H1 (cell line): ENCODE results near the gene SLC25A40. TPM values are rescaled to one million over a fixed set of nuclear protein-coding genes. Genes with fewer than 3 reads are reported as not detected.

Experiments used
- CTCF ChIA-PET: fragments of 300-600 bp; sonication (Branson Sonifier 250); formaldehyde crosslinking; loops from one replicate; lab custom pipeline; 2021; ENCODE audit not compliant: partially characterized antibody; lab: Charles Lee
- POLR2A ChIA-PET: fragments of 300-600 bp; sonication (Branson Sonifier 250); formaldehyde crosslinking; loops from one replicate; lab custom pipeline; 2021; ENCODE audit warnings: inconsistent platforms; ENCODE audit not compliant: partially characterized antibody; lab: Charles Lee
- DNase-seq, 2 experiments: peaks; one replicate each; pipeline versions ENCODE4 v3.0.0 to v3.0.0-alpha.2; 2010 to 2022; ENCODE audit warnings: low spot score in 2 of 2, low read depth in 1 of 2, mixed read lengths in 1 of 2
- FAIRE-seq: peaks from 2 replicates; lab custom pipeline; 2011; peaks lifted over from hg19 to GRCh38; lab: Jason Lieb, UNC
- H2AFZ ChIP-seq: 2 replicates; pipeline ENCODE4 v1.8.1; 2012; ENCODE audit warnings: low read length, inconsistent platforms
- H2AK5ac ChIP-seq: 2 replicates; pipeline ENCODE4 v1.6.1; 2013; ENCODE audit warnings: low read depth, low read length
- H2BK120ac ChIP-seq: replicated peaks from 2 replicates; pipeline ENCODE3; 2013; ENCODE audit warnings: low read depth, low read length, inconsistent platforms
- H2BK12ac ChIP-seq: 2 replicates; pipeline ENCODE4 v1.6.1; 2013; ENCODE audit warnings: low read depth, low read length
- H2BK15ac ChIP-seq: 2 replicates; pipeline ENCODE4 v1.6.1; 2013; ENCODE audit warnings: low read length
- H2BK20ac ChIP-seq: 2 replicates; pipeline ENCODE4 v1.6.1; 2013; ENCODE audit warnings: low read length
- H2BK5ac ChIP-seq: 2 replicates; pipeline ENCODE4 v1.6.1; 2013; ENCODE audit warnings: low read depth, low read length
- H3K14ac ChIP-seq: 2 replicates; pipeline ENCODE4 v1.6.1; 2013; ENCODE audit warnings: inconsistent platforms; ENCODE audit not compliant: insufficient read length
- H3K18ac ChIP-seq: 2 replicates; pipeline ENCODE4 v1.6.1; 2013; ENCODE audit warnings: low read length; ENCODE audit errors: extremely low read depth
- H3K23ac ChIP-seq: 2 replicates; pipeline ENCODE4 v1.6.1; 2013; ENCODE audit warnings: inconsistent platforms; ENCODE audit not compliant: insufficient read length
- H3K23me2 ChIP-seq: 2 replicates; pipeline ENCODE4 v1.6.1; 2013; ENCODE audit warnings: low read depth, low read length
- H3K27ac ChIP-seq: 2 replicates; pipeline ENCODE4 v1.6.1; 2011; ENCODE audit warnings: low read depth, low read length, inconsistent platforms
- H3K27me3 ChIP-seq, 4 experiments: replicated peaks in 1 of 4; 1 replicate in 1 of 4; 2 replicates in 3 of 4; pipeline versions ENCODE4 v1.6.1 to v1.8.1; 2011 to 2013; ENCODE audit warnings: low read length in 3 of 4, mild to moderate bottlenecking in 3 of 4, inconsistent platforms in 2 of 4, mixed read lengths in 2 of 4, moderate library complexity in 1 of 4; ENCODE audit not compliant: control insufficient read depth in 3 of 4, insufficient read depth in 3 of 4; ENCODE audit errors: extremely low read depth in 1 of 4
- H3K36me3 ChIP-seq, 4 experiments: 2 replicates each; pipeline versions ENCODE4 v1.6.1 to v1.8.1; 2011 to 2013; ENCODE audit warnings: mild to moderate bottlenecking in 4 of 4, low read length in 3 of 4, moderate library complexity in 2 of 4, control low read depth in 1 of 4, inconsistent platforms in 1 of 4; ENCODE audit not compliant: insufficient read depth in 4 of 4, control insufficient read depth in 2 of 4
- H3K4ac ChIP-seq: replicated peaks from 2 replicates; pipeline ENCODE3; 2013; ENCODE audit warnings: low read length, low read depth, mixed read lengths, inconsistent platforms; ENCODE audit not compliant: insufficient read length
- H3K4me1 ChIP-seq, 4 experiments: replicated peaks in 1 of 4; 1 replicate in 1 of 4; 2 replicates in 3 of 4; pipeline versions ENCODE4 v1.6.1 to v1.8.1; 2011 to 2013; ENCODE audit warnings: low read length in 3 of 4, inconsistent platforms in 2 of 4, mixed read lengths in 1 of 4; ENCODE audit not compliant: insufficient read depth in 4 of 4, control insufficient read depth in 3 of 4
- H3K4me2 ChIP-seq, 2 experiments: 2 replicates each; pipeline versions ENCODE4 v1.6.1 to v1.8.1; 2011 to 2013; ENCODE audit warnings: low read depth in 2 of 2, low read length in 2 of 2, control low read depth in 1 of 2, inconsistent platforms in 1 of 2, mild to moderate bottlenecking in 1 of 2; ENCODE audit not compliant: insufficient read depth in 1 of 2
- H3K4me3 ChIP-seq, 4 experiments: fragments of 200-600, 300-600 bp in 1 of 4; sonication (generic), shearing (Covaris generic), sonication (Bioruptor Twin) in 1 of 4; 2 replicates each; pipeline versions ENCODE4 v1.5.1 to v1.8.1; 2011 to 2016; ENCODE audit warnings: low read length in 4 of 4, low read depth in 3 of 4, control low read depth in 2 of 4, inconsistent platforms in 2 of 4, mild to moderate bottlenecking in 2 of 4, mixed read lengths in 1 of 4, moderate library complexity in 1 of 4; ENCODE audit not compliant: insufficient read depth in 2 of 4; ENCODE audit errors: extremely low read depth in 1 of 4
- H3K56ac ChIP-seq: replicated peaks from 2 replicates; pipeline ENCODE3; 2013; ENCODE audit warnings: low read depth, mild to moderate bottlenecking, mixed read lengths, low read length, inconsistent platforms; ENCODE audit not compliant: insufficient read length
- H3K79me1 ChIP-seq: 2 replicates; pipeline ENCODE4 v1.6.1; 2013; ENCODE audit warnings: low read depth, low read length, control low read depth
- H3K79me2 ChIP-seq, 2 experiments: 2 replicates each; pipeline versions ENCODE4 v1.6.1 to v1.8.1; 2012 to 2013; ENCODE audit warnings: low read length in 2 of 2, mild to moderate bottlenecking in 2 of 2, inconsistent platforms in 1 of 2; ENCODE audit not compliant: insufficient read depth in 2 of 2, control insufficient read depth in 1 of 2
- H3K9ac ChIP-seq, 4 experiments: replicated peaks in 1 of 4; 1 replicate in 1 of 4; 2 replicates in 3 of 4; pipeline versions ENCODE4 v1.6.1 to v1.8.1; 2011 to 2013; ENCODE audit warnings: low read depth in 3 of 4, low read length in 3 of 4, control low read depth in 2 of 4, mild to moderate bottlenecking in 2 of 4, moderate library complexity in 2 of 4, inconsistent platforms in 1 of 4; ENCODE audit errors: extremely low read depth in 1 of 4
- H3K9me3 ChIP-seq, 2 experiments: 2 replicates each; pipeline versions ENCODE4 v1.6.1 to v1.8.1; 2012 to 2013; ENCODE audit warnings: mild to moderate bottlenecking in 2 of 2, moderate library complexity in 2 of 2, control low read depth in 1 of 2, inconsistent platforms in 1 of 2, low read depth in 1 of 2, low read length in 1 of 2, mixed read lengths in 1 of 2; ENCODE audit not compliant: insufficient read depth in 2 of 2
- H4K20me1 ChIP-seq, 2 experiments: replicated peaks in 1 of 2; 2 replicates each; pipeline versions ENCODE3 to v1.8.1; 2011 to 2013; ENCODE audit warnings: inconsistent platforms in 2 of 2, low read length in 2 of 2, mild to moderate bottlenecking in 1 of 2; ENCODE audit not compliant: insufficient read depth in 2 of 2, control insufficient read depth in 1 of 2
- H4K5ac ChIP-seq: 2 replicates; pipeline ENCODE4 v1.6.1; 2013; ENCODE audit warnings: low read length, low read depth, mixed read lengths, inconsistent platforms; ENCODE audit not compliant: insufficient read length
- H4K8ac ChIP-seq: 2 replicates; pipeline ENCODE4 v1.8.0; 2013; ENCODE audit warnings: mild to moderate bottlenecking, moderate library complexity, low read length, inconsistent platforms; ENCODE audit not compliant: insufficient read depth; ENCODE audit errors: extremely low read depth
- H4K91ac ChIP-seq: replicated peaks from 2 replicates; pipeline ENCODE3; 2013; ENCODE audit warnings: low read length, mixed read lengths, inconsistent platforms; ENCODE audit not compliant: insufficient read length
- BACH1 ChIP-seq: IDR thresholded peaks from 2 replicates; pipeline ENCODE4 v1.6.1; 2012; ENCODE audit warnings: low read length, improper control_type of control experiment
- CHD2 ChIP-seq: IDR thresholded peaks from 2 replicates; pipeline ENCODE4 v1.6.1; 2012; ENCODE audit warnings: low read length, improper control_type of control experiment
- JUND ChIP-seq: IDR thresholded peaks from 2 replicates; pipeline ENCODE4 v1.6.1; 2011; ENCODE audit warnings: mild to moderate bottlenecking, improper control_type of control experiment, low read length
- POLR2AphosphoS5 ChIP-seq: IDR thresholded peaks from 2 replicates; pipeline ENCODE4 v1.6.1; 2011; ENCODE audit warnings: low read depth, low read length
- RBBP5 ChIP-seq: IDR thresholded peaks from 2 replicates; pipeline ENCODE4 v1.7.1; 2012; ENCODE audit warnings: low read depth, mild to moderate bottlenecking, inconsistent platforms, low read length, moderate library complexity, borderline replicate concordance
- SIN3A ChIP-seq, 2 experiments: IDR thresholded peaks in 1 of 2; conservative IDR thresholded peaks in 1 of 2; 2 replicates each; pipeline ENCODE4 v1.6.1; 2011 to 2012; ENCODE audit warnings: low read length in 2 of 2, improper control_type of control experiment in 1 of 2, low read depth in 1 of 2, mild to moderate bottlenecking in 1 of 2
- SRF ChIP-seq: IDR thresholded peaks from 2 replicates; pipeline ENCODE4 v1.6.1; 2011; ENCODE audit warnings: mild to moderate bottlenecking, low read depth, low read length, moderate library complexity
- WGBS, 2 experiments: shearing (Covaris generic) in 1 of 2; methylation state at CpG; one replicate each; pipeline versions ENCODE4 v1.1.6 to v1.1.7; 2013 to 2015; ENCODE audit warnings: low lambda C conversion rate in 2 of 2, mixed read lengths in 2 of 2, inconsistent platforms in 1 of 2, low coverage in 1 of 2, missing lambda C conversion rate in 1 of 2; ENCODE audit not compliant: insufficient replicate concordance in 2 of 2, insufficient coverage in 1 of 2, insufficient read length in 1 of 2; ENCODE audit errors: extremely low coverage in 1 of 2, missing lambda C conversion rate in 1 of 2; 5-methylcytosine and 5-hydroxymethylcytosine counted together
- polyA plus RNA-seq, 7 experiments: library from polyadenylated mRNA; depleted of rRNA in 3 of 7; stranded (reverse) in 5 of 7; unstranded in 2 of 7; fragments of >200 nt in 5 of 7; fragments of 200-250 nt in 2 of 7; gene quantifications; 1 replicate in 5 of 7; 2 replicates in 1 of 7; 4 replicates in 1 of 7; pipeline versions ENCODE4 v1.2.1 to v1.2.3, GENCODE V29; 2011 to 2013; ENCODE audit warnings: missing spikeins in 2 of 7, mixed read lengths in 2 of 7
- total RNA-seq: library from RNA; stranded (reverse); fragmentation: NEBNext Ultra II Directional; extraction: Animal tissue kit (Norgen Biotek cat#: 25700); gene quantifications from 2 replicates; pipeline ENCODE4 v1.2.1, GENCODE V29; 2021
- TF ChIP-seq, protein P1 (sequence below): IDR thresholded peaks from 2 replicates; pipeline ENCODE4 v1.6.1; 2012; ENCODE audit warnings: inconsistent platforms

Gene SLC25A40
- total and polyA plus RNA-seq, 2 of the 8 experiments (the other 6 are each of a cell fraction or from before 2014, with no cell fraction given): 6.5 to 17.3 TPM

DNA sequence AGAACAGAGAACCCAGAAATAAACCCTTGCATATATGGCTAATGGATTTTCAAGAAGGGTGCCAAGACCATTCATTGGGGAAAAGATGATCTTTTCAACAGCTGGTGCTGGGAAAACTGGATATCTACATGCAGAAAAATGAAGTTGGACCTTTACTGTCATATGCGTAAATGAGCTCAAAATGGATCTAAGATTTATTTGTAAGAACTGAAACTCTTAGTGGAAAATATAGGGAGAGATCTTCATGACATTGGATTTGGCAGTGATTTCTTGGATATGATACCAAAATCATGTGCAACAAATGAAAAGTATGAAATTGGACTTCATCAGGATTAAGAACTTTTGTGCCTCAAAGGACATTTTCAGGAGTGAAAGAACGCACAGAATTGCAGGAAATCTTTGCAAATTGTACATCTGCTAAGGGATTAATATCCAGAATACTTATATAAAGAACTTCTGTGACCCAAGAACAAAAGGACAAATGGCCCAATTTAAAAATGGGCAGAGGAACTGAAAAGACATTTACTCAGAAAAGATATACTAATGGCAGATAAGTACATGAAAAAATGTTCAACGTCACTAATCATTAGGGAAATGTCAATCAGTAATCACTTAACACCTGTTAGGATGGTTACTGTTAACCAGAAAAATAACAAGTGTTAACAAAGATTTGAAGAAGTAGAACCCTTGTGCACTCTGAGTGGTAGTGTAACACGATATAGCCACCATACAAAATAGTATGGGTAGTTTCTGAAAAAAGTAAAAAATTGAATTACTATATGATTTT, 6.2 kb upstream of the SLC25A40 start:
- peaks cover 0 to 71% of the 10 kb centered on the region in 2 experiments; a peak in 3 of 4 replicates for H3K79me2 ChIP-seq
- no peak overlapping the region for H3K4me2 ChIP-seq

More for the DNA sequence above, 6.2 kb upstream of the SLC25A40 start:
- H3K23ac ChIP-seq: no peak overlapping the region
- DNase-seq (no peak), FAIRE-seq (no peak)
- no peak overlapping the region for H4K8ac ChIP-seq
- no peak overlapping the region for H3K4ac ChIP-seq
- no peaks in the 10 kb centered on the region for H3K9me3 ChIP-seq
- H3K56ac ChIP-seq: no peak overlapping the region
- TF ChIP-seq JUND: no peak
- TF ChIP-seq BACH1: no peak
- no peak for TF ChIP-seq RBBP5
- no peak for TF ChIP-seq SRF
- TF ChIP-seq POLR2AphosphoS5: no peak
- TF ChIP-seq SIN3A (conservative IDR thresholded peaks at IDR 0.05 in 1 of 2, IDR thresholded peaks at IDR 0.05 in 1 of 2; ENCODE audit: low read depth in 1 of 2, low read length in 2 of 2): no peak
- TF ChIP-seq, protein P1, sequence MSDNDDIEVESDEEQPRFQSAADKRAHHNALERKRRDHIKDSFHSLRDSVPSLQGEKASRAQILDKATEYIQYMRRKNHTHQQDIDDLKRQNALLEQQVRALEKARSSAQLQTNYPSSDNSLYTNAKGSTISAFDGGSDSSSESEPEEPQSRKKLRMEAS: no peak
- TF ChIP-seq CHD2: no peak
- H3K18ac ChIP-seq: no peak overlapping the region
- ChIA-PET CTCF (no interaction called here), POLR2A (interaction anchor here (1.1 kb wide), 1 partner anchor 51 kb away, joined by 3 read pairs; the partner anchor contains the start of gene ADAM22)
- H3K79me1 ChIP-seq: peaks cover 2% of the 10 kb centered on the region; the same call in 1 of the 2 replicates
- 95% methylated on average over 4 of the region's 4 CpGs; no CpG with 5 or more reads in 1 of the 2 experiments for WGBS, 2 experiments
- peaks cover 0 to 3% (median 0%) of the 10 kb centered on the region in 4 experiments; a peak in 1 of 7 replicates for H3K4me1 ChIP-seq
- H2AK5ac ChIP-seq: no peak overlapping the region
- no peaks in the 10 kb centered on the region for H3K27me3 ChIP-seq
- no peak overlapping the region for H4K91ac ChIP-seq
- no peak overlapping the region for H3K4me3 ChIP-seq
- H3K27ac ChIP-seq: no peak overlapping the region
- no peak overlapping the region for H3K9ac ChIP-seq
- peaks cover 2 to 3% of the 10 kb centered on the region in 2 experiments for H4K20me1 ChIP-seq
- no peaks in the 10 kb centered on the region; the same call in 1 of the 2 replicates for H3K23me2 ChIP-seq
- H2BK15ac ChIP-seq: no peak overlapping the region
- H3K14ac ChIP-seq: no peak overlapping the region
- no peak overlapping the region for H4K5ac ChIP-seq
- no peak overlapping the region for H2BK12ac ChIP-seq
- H2BK20ac ChIP-seq: no peak overlapping the region
- no peak overlapping the region for H2BK120ac ChIP-seq
- H2BK5ac ChIP-seq: no peak overlapping the region
- no peak overlapping the region for H2AFZ ChIP-seq
- H3K36me3 ChIP-seq: peaks cover 4 to 67% (median 27%) of the 10 kb centered on the region in 4 experiments; a peak in 4 of 8 replicates
